Measurements from ENCODE around the gene ALK.

- no peak for TF ChIP-seq CTCF (IDR thresholded peaks at IDR 0.05)
- TF ChIP-seq POLR2A (IDR thresholded peaks at IDR 0.05), result no peak
Observed at GRCh38 chr2:29485631-29486030, 435.8 kb downstream of the ALK start.
